ENCODE measurements around the gene HTATIP2.

GRCh38 chr11:20388096-20389055 is 24.9 kb downstream of the HTATIP2 start:
- TF ChIP-seq CTCF (IDR thresholded peaks at IDR 0.05; ENCODE audit: low read length): no peak
- no peak for TF ChIP-seq EZH2 (optimal IDR thresholded peaks at IDR 0.05; ENCODE audit: low read depth, low read length)

All from MM.1S (cell line).